Suprapubic skin (tissue), 3 donors: Measurements from ENCODE around the gene TACC3.

ENCODE experiments used
- CTCF ChIP-seq, 2 donors: fragments of 200-600 bp in 1 of 2; fragments of 450-650 bp in 1 of 2; sonication (generic) in 1 of 2; IDR thresholded peaks; one replicate each; pipeline ENCODE4 v1.5.1; 2016 to 2019; ENCODE audit warnings: antibody characterized with exemption in 2 of 2, mild to moderate bottlenecking in 1 of 2, moderate library complexity in 1 of 2
- POLR2A ChIP-seq, 2 donors: fragments of 450-650 bp; IDR thresholded peaks; one replicate each; pipeline ENCODE4 v1.6.1; 2017; ENCODE audit warnings: antibody characterized with exemption in 2 of 2, mild to moderate bottlenecking in 2 of 2, moderate library complexity in 2 of 2

DNA sequence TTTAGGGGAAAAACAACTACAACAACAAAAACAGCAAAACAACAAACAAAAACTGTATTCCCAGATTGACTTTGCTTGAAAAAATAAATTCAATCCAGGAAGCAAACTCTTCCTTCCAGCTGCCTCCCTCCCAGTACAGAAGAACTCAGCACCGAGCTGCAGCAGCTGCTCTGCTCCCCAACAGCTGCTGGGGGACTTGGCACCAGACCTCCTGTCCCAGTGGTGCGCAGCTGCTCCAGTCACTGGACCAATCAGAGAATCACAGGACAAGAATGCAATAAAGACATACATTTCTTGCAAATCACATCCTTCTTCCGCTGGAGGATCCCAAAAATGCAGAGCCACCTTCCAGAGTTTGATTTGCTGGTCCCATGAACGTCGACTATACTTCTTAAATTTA is 25.4 kb upstream of the TACC3 start:
- TF ChIP-seq CTCF (IDR thresholded peaks at IDR 0.05) (no peak), POLR2A (IDR thresholded peaks at IDR 0.05) (no peak)
